ENCODE measurements around the gene MLIP. TPM values are rescaled to one million over a fixed set of nuclear protein-coding genes. Genes with fewer than 3 reads are reported as not detected.

MLIP gene
- total and polyA plus RNA-seq, 2 of the 13 experiments (the other 11 are each of a cell fraction or from before 2014, with no cell fraction given), result 0.08 to 0.33 TPM

GRCh38 chr6:54156650-54157250, 45.5 kb downstream of the MLIP start:
- no peak overlapping the region for H3K4me3 ChIP-seq (replicated peaks in 1 of 3; ENCODE audit: insufficient read depth in 1 of 3, low read depth in 2 of 3, low read length in 3 of 3)
- ATAC-seq, result peak; percentile 48
- intact Hi-C loops (cut with micrococcal nuclease; ENCODE audit: unreplicated experiment), result no loop called here
- H3K4me1 ChIP-seq (ENCODE audit: insufficient read depth, low read length), result peaks cover 10% of the 10 kb centered on the region
- no peak for FAIRE-seq
- H3K4me2 ChIP-seq (ENCODE audit: low read depth, low read length), result no peak overlapping the region
- H3K9ac ChIP-seq (ENCODE audit: insufficient read depth, low read depth, low read length), result no peak overlapping the region
- DNase-seq (ENCODE audit: low spot score), result no peak
- no peaks in the 10 kb centered on the region for H4K20me1 ChIP-seq (ENCODE audit: insufficient read depth, low read length)
- TF ChIP-seq CENPX (CRISPR knock-in tag; IDR thresholded peaks at IDR 0.05) (no peak), ATF7 (IDR thresholded peaks at IDR 0.05) (peak; percentile 64), ATF7 (CRISPR knock-in tag; IDR thresholded peaks at IDR 0.05) (no peak), PLSCR1 (CRISPR knock-in tag; IDR thresholded peaks at IDR 0.05; ENCODE audit: borderline replicate concordance) (no peak), CEBPB (IDR thresholded peaks at IDR 0.05; ENCODE audit: borderline replicate concordance, low read depth, low read length) (peak; percentile 73; the same call in 1 of the 2 replicates), AKAP8 (CRISPR knock-in tag; IDR thresholded peaks at IDR 0.05) (no peak), TCF7 (IDR thresholded peaks at IDR 0.05; ENCODE audit: low read depth) (peak; percentile 16; the same call in 1 of the 2 replicates)
- no TSS peak for BruUV-seq (replicated peaks)
- H3K27me3 ChIP-seq (ENCODE audit: control insufficient read depth in 1 of 2, insufficient read depth in 2 of 2, low read length in 2 of 2), result no peaks in the 10 kb centered on the region; a peak in 1 of 5 replicates
- no peak overlapping the region for H3K27ac ChIP-seq (ENCODE audit: extremely low read length, insufficient read depth, low read length)
- H3K79me2 ChIP-seq (ENCODE audit: insufficient read depth, low read length), result no peaks in the 10 kb centered on the region
- H3K36me3 ChIP-seq (replicated peaks in 1 of 2; ENCODE audit: control insufficient read depth in 1 of 2, insufficient read depth in 2 of 2, low read length in 2 of 2), result no peaks in the 10 kb centered on the region
- no peak overlapping the region for H2AFZ ChIP-seq (ENCODE audit: low read length)
- H3K9me3 ChIP-seq (ENCODE audit: low read length), result no peaks in the 10 kb centered on the region
- in situ Hi-C loops (cut with HindIII; ENCODE audit: extremely low pct_ligation_motif_present, low pct_unique_long_range_greater_than_20kb), result no loop called here
- POLR2A ChIA-PET, result no interaction called here
- CTCF ChIA-PET (ENCODE audit: low intra/inter-chr PET ratio, low total read pairs), result no interaction called here

GRCh38 chr6:54157405-54157804, 46.2 kb downstream of the MLIP start:
- Histone ChIP-seq H3K4me2 (ENCODE audit: low read depth, low read length) (no peak overlapping the region), H3K36me3 (replicated peaks in 1 of 2; ENCODE audit: control insufficient read depth in 1 of 2, insufficient read depth in 2 of 2, low read length in 2 of 2) (no peaks in the 10 kb centered on the region), H2AFZ (ENCODE audit: low read length) (no peak overlapping the region), H3K9ac (ENCODE audit: insufficient read depth, low read depth, low read length) (no peak overlapping the region), H3K4me1 (ENCODE audit: insufficient read depth, low read length) (peaks cover 10% of the 10 kb centered on the region), H3K27ac (ENCODE audit: extremely low read length, insufficient read depth, low read length) (no peak overlapping the region), H3K27me3 (ENCODE audit: control insufficient read depth in 1 of 2, insufficient read depth in 2 of 2, low read length in 2 of 2) (no peaks in the 10 kb centered on the region; a peak in 1 of 5 replicates), H4K20me1 (ENCODE audit: insufficient read depth, low read length) (no peaks in the 10 kb centered on the region), H3K79me2 (ENCODE audit: insufficient read depth, low read length) (no peaks in the 10 kb centered on the region), H3K4me3 (replicated peaks in 1 of 3; ENCODE audit: insufficient read depth in 1 of 3, low read depth in 2 of 3, low read length in 3 of 3) (no peak overlapping the region), H3K9me3 (ENCODE audit: low read length) (no peaks in the 10 kb centered on the region)
- ChIA-PET CTCF (ENCODE audit: low intra/inter-chr PET ratio, low total read pairs) (no interaction called here), POLR2A (no interaction called here)
- in situ Hi-C loops (cut with HindIII; ENCODE audit: extremely low pct_ligation_motif_present, low pct_unique_long_range_greater_than_20kb), result no loop called here
- FAIRE-seq (no peak), DNase-seq (ENCODE audit: low spot score) (no peak), ATAC-seq (no peak)
- BruUV-seq (replicated peaks), result no TSS peak
- intact Hi-C loops (cut with micrococcal nuclease; ENCODE audit: unreplicated experiment), result no loop called here
- no peak for TF ChIP-seq ZNF432 (CRISPR knock-in tag; IDR thresholded peaks at IDR 0.05; ENCODE audit: borderline replicate concordance)
- no peak for TF ChIP-seq BHLHE40 (IDR thresholded peaks at IDR 0.05; ENCODE audit: low read length)
- no peak for TF ChIP-seq ZNF572 (CRISPR knock-in tag; IDR thresholded peaks at IDR 0.05)
- TF ChIP-seq ZNF770 (CRISPR knock-in tag; IDR thresholded peaks at IDR 0.05), result no peak
- no peak for TF ChIP-seq ZNF101 (CRISPR knock-in tag; IDR thresholded peaks at IDR 0.05; ENCODE audit: borderline replicate concordance, low read depth)
- TF ChIP-seq TFDP2 (CRISPR knock-in tag; IDR thresholded peaks at IDR 0.05), result no peak
- no peak for TF ChIP-seq ZNF790 (CRISPR knock-in tag; IDR thresholded peaks at IDR 0.05; ENCODE audit: borderline replicate concordance)
- TF ChIP-seq EP300 (IDR thresholded peaks at IDR 0.05; ENCODE audit: low read depth in 2 of 2, low read length in 2 of 2), result no peak
- no peak for TF ChIP-seq EP300 (CRISPR knock-in tag; IDR thresholded peaks at IDR 0.05; ENCODE audit: borderline replicate concordance)
- TF ChIP-seq ZFX (CRISPR knock-in tag; IDR thresholded peaks at IDR 0.05; ENCODE audit: low read depth), result no peak
